ENCODE measurements around the gene ACYP2. TPM values are rescaled to one million over a fixed set of nuclear protein-coding genes. Genes with fewer than 3 reads are reported as not detected.

Gene ACYP2
- total and polyA plus RNA-seq, 12 donors: 36.9 to 101 (median 53.1) TPM

GRCh38 chr2:54158311-54158710 lies 42.9 kb downstream of the ACYP2 start:
- no peak for DNase-seq
- peaks cover 0 to 4% of the 10 kb centered on the region in 2 donors for H3K4me1 ChIP-seq (replicated peaks in 1 of 2)
- H3K4me3 ChIP-seq: no peak overlapping the region
- no peak overlapping the region for H3K27ac ChIP-seq
- TF ChIP-seq CTCF (IDR thresholded peaks at IDR 0.05): no peak
- TF ChIP-seq POLR2A (IDR thresholded peaks at IDR 0.05): no peak
- peaks cover 0 to 7% of the 10 kb centered on the region in 2 donors for H3K36me3 ChIP-seq (replicated peaks in 1 of 2)
- no peaks in the 10 kb centered on the region for H3K27me3 ChIP-seq
- H3K9me3 ChIP-seq (replicated peaks in 1 of 3): no peaks in the 10 kb centered on the region
- intact Hi-C loops (cut with DNase I): no loop called here
- 82 to 89% (median 84%) methylated on average over 6 of the region's 6 CpGs for WGBS, 4 donors

GRCh38 chr2:54161660-54162424 lies 46.4 kb downstream of the ACYP2 start:
- H3K4me1 ChIP-seq (replicated peaks in 1 of 2): peaks cover 7 to 20% of the 10 kb centered on the region in 2 donors
- peak in 3 of 6 experiments; percentile 20 to 39 (median 32) for TF ChIP-seq CTCF (IDR thresholded peaks at IDR 0.05)
- no peak for TF ChIP-seq POLR2A (IDR thresholded peaks at IDR 0.05)
- H3K36me3 ChIP-seq (replicated peaks in 1 of 2): no peaks in the 10 kb centered on the region
- H3K27me3 ChIP-seq: no peaks in the 10 kb centered on the region
- intact Hi-C loops (cut with DNase I): no loop called here
- H3K9me3 ChIP-seq (replicated peaks in 1 of 3): no peaks in the 10 kb centered on the region
- no peak overlapping the region for H3K27ac ChIP-seq
- WGBS, 4 donors: 51 to 58% (median 54%) methylated on average over 3 of the region's 3 CpGs
- DNase-seq: no peak
- H3K4me3 ChIP-seq: no peak overlapping the region

- no peaks in the 10 kb centered on the region for H3K27me3 ChIP-seq
- peak in 1 of 7 donors; percentile 13 for DNase-seq
- intact Hi-C loops (cut with DNase I): no loop called here
- WGBS, 4 donors: 50 to 61% (median 52%) methylated on average over 1 of the region's 1 CpG
- H3K4me3 ChIP-seq: no peak overlapping the region
- H3K9me3 ChIP-seq (replicated peaks in 1 of 3): no peaks in the 10 kb centered on the region
- peak overlapping the region in 1 of 5 donors; percentile 6 for H3K27ac ChIP-seq
- no peaks in the 10 kb centered on the region for H3K36me3 ChIP-seq (replicated peaks in 1 of 2)
- peaks cover 7 to 24% of the 10 kb centered on the region in 2 donors for H3K4me1 ChIP-seq (replicated peaks in 1 of 2)
- TF ChIP-seq CTCF (IDR thresholded peaks at IDR 0.05) (no peak), POLR2A (IDR thresholded peaks at IDR 0.05) (no peak)
These were observed 48.7 kb downstream of the ACYP2 start for GRCh38 chr2:54164106-54164505.

GRCh38 chr2:54166121-54166773 lies 50.8 kb downstream of the ACYP2 start:
- intact Hi-C loops (cut with DNase I): no loop called here
- H3K9me3 ChIP-seq (replicated peaks in 1 of 3): no peaks in the 10 kb centered on the region
- TF ChIP-seq CTCF (IDR thresholded peaks at IDR 0.05): no peak
- H3K4me3 ChIP-seq: no peak overlapping the region
- 61 to 74% (median 69%) methylated on average over 3 of the region's 3 CpGs for WGBS, 4 donors
- peak in 3 of 7 donors; percentile 33 to 63 (median 45) for DNase-seq
- peak overlapping the region in 3 of 5 donors; percentile 16 to 47 (median 38) for H3K27ac ChIP-seq
- peaks cover 7 to 24% of the 10 kb centered on the region in 2 donors for H3K4me1 ChIP-seq (replicated peaks in 1 of 2)
- H3K27me3 ChIP-seq: no peaks in the 10 kb centered on the region
- H3K36me3 ChIP-seq (replicated peaks in 1 of 2): no peaks in the 10 kb centered on the region
